NB4 (cell line): ENCODE data around the gene IFT122.
"Not testable (repeated sequence)": the region's sequence is repeated elsewhere in the genome, so short reads cannot be mapped to it uniquely, and the experiment has no call there.

ENCODE experiments used
- DNase-seq: peaks from one replicate; pipeline ENCODE4 v3.0.0; 2010; ENCODE audit warnings: low read depth
- H3K4me3 ChIP-seq: one replicate; pipeline ENCODE4 v1.5.1; 2011; ENCODE audit warnings: mild to moderate bottlenecking, low read depth, low read length, moderate library complexity
- MAX ChIP-seq: IDR thresholded peaks from 2 replicates; pipeline ENCODE4 v1.6.1; 2011; ENCODE audit warnings: low read depth, low read length
- MYC ChIP-seq: IDR thresholded peaks from 2 replicates; pipeline ENCODE4 v1.6.1; 2011; ENCODE audit warnings: low read depth, low read length
- POLR2A ChIP-seq: IDR thresholded peaks from 2 replicates; pipeline ENCODE4 v1.6.1; 2011; ENCODE audit warnings: mild to moderate bottlenecking; ENCODE audit not compliant: insufficient read length; ENCODE audit errors: extremely low read depth
- TF ChIP-seq, protein P1 (sequence below): IDR thresholded peaks from one replicate; pipeline ENCODE4 v1.5.1; 2012; ENCODE audit warnings: low read depth, low read length

Gene IFT122

GRCh38 chr3:129506231-129506742, 66.3 kb downstream of the IFT122 start:
- H3K4me3 ChIP-seq = no peak overlapping the region
- TF ChIP-seq, protein P1, sequence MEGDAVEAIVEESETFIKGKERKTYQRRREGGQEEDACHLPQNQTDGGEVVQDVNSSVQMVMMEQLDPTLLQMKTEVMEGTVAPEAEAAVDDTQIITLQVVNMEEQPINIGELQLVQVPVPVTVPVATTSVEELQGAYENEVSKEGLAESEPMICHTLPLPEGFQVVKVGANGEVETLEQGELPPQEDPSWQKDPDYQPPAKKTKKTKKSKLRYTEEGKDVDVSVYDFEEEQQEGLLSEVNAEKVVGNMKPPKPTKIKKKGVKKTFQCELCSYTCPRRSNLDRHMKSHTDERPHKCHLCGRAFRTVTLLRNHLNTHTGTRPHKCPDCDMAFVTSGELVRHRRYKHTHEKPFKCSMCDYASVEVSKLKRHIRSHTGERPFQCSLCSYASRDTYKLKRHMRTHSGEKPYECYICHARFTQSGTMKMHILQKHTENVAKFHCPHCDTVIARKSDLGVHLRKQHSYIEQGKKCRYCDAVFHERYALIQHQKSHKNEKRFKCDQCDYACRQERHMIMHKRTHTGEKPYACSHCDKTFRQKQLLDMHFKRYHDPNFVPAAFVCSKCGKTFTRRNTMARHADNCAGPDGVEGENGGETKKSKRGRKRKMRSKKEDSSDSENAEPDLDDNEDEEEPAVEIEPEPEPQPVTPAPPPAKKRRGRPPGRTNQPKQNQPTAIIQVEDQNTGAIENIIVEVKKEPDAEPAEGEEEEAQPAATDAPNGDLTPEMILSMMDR = no peak
- TF ChIP-seq POLR2A (no peak), MYC (no peak), MAX (no peak)
- DNase-seq = no peak

- no peak for DNase-seq
- no peak overlapping the region for H3K4me3 ChIP-seq
- TF ChIP-seq, protein P1 = no peak
- TF ChIP-seq POLR2A = no peak
- no peak for TF ChIP-seq MYC
Observed at GRCh38 chr3:129507181-129507831, 67.3 kb downstream of the IFT122 start.

GRCh38 chr3:129512595-129512994, 72.6 kb downstream of the IFT122 start:
- no peak for DNase-seq
- no peak for TF ChIP-seq MYC
- TF ChIP-seq POLR2A = no peak
- TF ChIP-seq, protein P1 = no peak
- no peak for TF ChIP-seq MAX
- H3K4me3 ChIP-seq = no peak overlapping the region

DNA sequence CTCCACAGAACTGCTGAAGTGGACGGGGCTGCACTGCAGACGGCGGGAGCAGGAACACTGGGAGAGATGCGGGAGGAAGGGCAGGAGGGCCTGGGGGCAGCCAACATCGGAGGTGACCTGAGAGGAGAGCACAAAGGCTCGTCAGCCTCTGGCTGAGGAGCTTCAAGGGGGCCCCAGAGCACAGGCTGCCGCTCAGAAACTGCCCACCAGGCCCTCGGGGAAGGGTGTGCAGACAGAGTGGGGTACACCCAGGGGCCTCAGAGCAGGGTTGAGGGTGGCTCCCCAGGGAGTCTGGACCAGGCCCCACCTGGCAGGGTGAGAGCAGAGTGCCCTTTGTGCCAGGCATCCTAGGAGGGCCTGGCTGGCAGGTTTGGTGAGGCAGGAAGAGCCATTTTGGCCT, 73.7 kb downstream of the IFT122 start:
- TF ChIP-seq MYC (no peak), MAX (no peak), POLR2A (no peak)
- TF ChIP-seq, protein P1 = no peak
- H3K4me3 ChIP-seq = no peak overlapping the region
- no peak for DNase-seq

GRCh38 chr3:129514110-129514509, 74.1 kb downstream of the IFT122 start:
- DNase-seq = no peak
- TF ChIP-seq, protein P1 = no peak
- TF ChIP-seq MYC = no peak
- TF ChIP-seq POLR2A = no peak
- no peak for TF ChIP-seq MAX
- H3K4me3 ChIP-seq = no peak overlapping the region

DNA sequence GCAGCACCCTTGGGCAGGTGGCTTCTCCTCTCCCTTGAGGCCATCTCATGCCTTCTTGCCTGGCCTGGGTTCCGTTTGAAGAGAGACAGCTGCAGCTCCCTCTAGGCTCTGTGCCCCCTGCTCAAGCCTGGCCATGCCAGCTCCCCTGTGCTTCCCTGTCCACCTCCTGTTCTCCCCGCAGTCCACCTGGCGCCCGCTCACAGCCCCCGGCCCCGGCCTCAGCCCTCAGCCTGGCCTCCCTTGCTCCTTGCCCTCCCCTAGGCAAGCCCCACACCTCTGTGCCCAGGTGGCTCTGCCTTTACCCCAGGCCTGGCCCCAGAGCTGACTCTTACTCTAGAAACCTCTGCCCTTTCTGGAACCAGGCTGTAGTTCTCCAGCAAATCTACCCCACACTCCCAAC, 74.5 kb downstream of the IFT122 start:
- TF ChIP-seq POLR2A (no peak), MAX (no peak), MYC (no peak)
- TF ChIP-seq, protein P1 = no peak
- no peak for DNase-seq

DNA sequence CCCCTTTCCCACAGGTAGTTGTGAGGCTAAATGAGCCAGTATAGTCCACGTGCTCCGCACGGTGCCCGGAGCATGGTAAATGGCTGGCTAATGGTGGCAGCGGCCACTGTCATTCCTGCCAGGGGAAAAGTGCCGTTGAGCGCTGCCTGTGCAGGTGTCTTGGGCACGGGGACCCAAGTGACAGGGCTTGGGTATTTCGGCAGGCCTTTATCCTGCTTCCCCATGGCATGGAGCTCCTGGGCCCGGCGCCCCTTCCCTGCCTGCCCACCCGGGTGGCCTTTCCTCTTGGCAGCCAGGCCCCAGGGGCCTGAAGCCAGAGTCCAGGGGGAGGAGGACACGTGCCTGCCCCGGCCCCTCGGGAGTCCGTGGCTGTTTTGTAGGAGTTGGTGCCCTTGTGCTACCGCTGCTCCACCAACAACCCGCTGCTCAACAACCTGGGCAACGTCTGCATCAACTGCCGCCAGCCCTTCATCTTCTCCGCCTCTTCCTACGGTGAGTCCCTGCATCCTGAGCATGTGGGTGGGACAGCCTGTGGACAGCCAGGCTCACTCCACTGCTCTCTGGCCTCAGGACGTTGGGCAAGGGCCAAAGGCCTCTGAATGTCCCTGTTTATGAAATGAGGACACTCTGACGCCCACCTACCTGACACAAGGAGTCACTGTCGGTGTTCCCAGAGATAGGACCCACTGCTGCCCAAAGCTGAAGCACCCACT, 75.2 kb downstream of the IFT122 start:
- not testable (repeated sequence) for H3K4me3 ChIP-seq, DNase-seq

More for the DNA sequence above, 74.5 kb downstream of the IFT122 start:
- no peak overlapping the region for H3K4me3 ChIP-seq

GRCh38 chr3:129515821-129516432, 75.9 kb downstream of the IFT122 start:
- not testable (repeated sequence) for DNase-seq, H3K4me3 ChIP-seq
